DOHH2 (cell line): ENCODE measurements around the gene CRK.
"Not testable (repeated sequence)": the region's sequence is repeated elsewhere in the genome, so short reads cannot be mapped to it uniquely, and the experiment has no call there.

Experiments used
- H3F3A ChIP-seq: fragments of 200-600 bp; sonication (generic), shearing (Covaris generic); 2 replicates; pipeline ENCODE4 v1.6.0; 2016; ENCODE audit warnings: antibody characterized with exemption, mild to moderate bottlenecking; ENCODE audit not compliant: control insufficient read depth, insufficient read depth
- H3K27ac ChIP-seq: fragments of 200-600 bp; sonication (generic); 2 replicates; pipeline ENCODE4 v1.5.1; 2014; ENCODE audit warnings: low read depth, mild to moderate bottlenecking, low read length, moderate library complexity
- H3K27me3 ChIP-seq: fragments of 200-600 bp; sonication (generic); 2 replicates; pipeline ENCODE4 v1.6.1; 2014; ENCODE audit warnings: mild to moderate bottlenecking, low read length, mixed read lengths; ENCODE audit not compliant: control insufficient read depth
- H3K36me3 ChIP-seq: fragments of 200-600 bp; sonication (generic); 2 replicates; pipeline ENCODE4 v1.6.1; 2014; ENCODE audit warnings: mild to moderate bottlenecking, low read length, moderate library complexity, mixed read lengths; ENCODE audit not compliant: control insufficient read depth
- H3K4me1 ChIP-seq: fragments of 200-600 bp; sonication (generic); 2 replicates; pipeline ENCODE4 v1.6.1; 2014; ENCODE audit warnings: mild to moderate bottlenecking, low read length, mixed read lengths; ENCODE audit not compliant: control insufficient read depth
- H3K4me2 ChIP-seq: fragments of 200-600 bp; sonication (generic); 2 replicates; pipeline ENCODE4 v1.6.0; 2014; ENCODE audit warnings: mild to moderate bottlenecking, low read length, moderate library complexity
- H3K4me3 ChIP-seq: fragments of 200-600 bp; sonication (generic); 2 replicates; pipeline ENCODE4 v1.5.1; 2014; ENCODE audit warnings: mild to moderate bottlenecking, low read length, mixed read lengths
- H3K79me2 ChIP-seq: fragments of 200-600 bp; sonication (generic); 2 replicates; pipeline ENCODE4 v1.6.1; 2014; ENCODE audit warnings: mild to moderate bottlenecking, low read length, mixed read lengths; ENCODE audit not compliant: control insufficient read depth
- H3K9me2 ChIP-seq: fragments of 200-600 bp; sonication (generic); replicated peaks from 2 replicates; pipeline ENCODE4 v1.6.1; 2014; ENCODE audit warnings: mild to moderate bottlenecking, low read length, mixed read lengths; ENCODE audit not compliant: control insufficient read depth
- H3K9me3 ChIP-seq: fragments of 200-600 bp; sonication (generic); 2 replicates; pipeline ENCODE4 v1.6.1; 2014; ENCODE audit warnings: antibody characterized with exemption, low read length, mixed read lengths; ENCODE audit not compliant: control insufficient read depth, insufficient read depth
- H4K20me1 ChIP-seq: fragments of 200-600 bp; sonication (generic); 2 replicates; pipeline ENCODE4 v1.6.0; 2014; ENCODE audit warnings: low read depth, mild to moderate bottlenecking, antibody characterized with exemption, low read length, moderate library complexity; ENCODE audit not compliant: control insufficient read depth, insufficient read depth
- EZH2phosphoT487 ChIP-seq: fragments of 200-600 bp; sonication (generic); IDR thresholded peaks from 2 replicates; pipeline ENCODE4 v1.6.1; 2017; ENCODE audit warnings: borderline replicate concordance, mild to moderate bottlenecking, antibody characterized with exemption, low read length, moderate library complexity, mixed read lengths
- TF ChIP-seq, protein P1 (sequence below): fragments of 200-600 bp; sonication (generic); IDR thresholded peaks from one replicate; pipeline ENCODE4 v1.5.1; 2014; ENCODE audit warnings: antibody characterized with exemption, mild to moderate bottlenecking, low read depth, low read length; ENCODE audit not compliant: poor library complexity, severe bottlenecking

The CRK gene

DNA sequence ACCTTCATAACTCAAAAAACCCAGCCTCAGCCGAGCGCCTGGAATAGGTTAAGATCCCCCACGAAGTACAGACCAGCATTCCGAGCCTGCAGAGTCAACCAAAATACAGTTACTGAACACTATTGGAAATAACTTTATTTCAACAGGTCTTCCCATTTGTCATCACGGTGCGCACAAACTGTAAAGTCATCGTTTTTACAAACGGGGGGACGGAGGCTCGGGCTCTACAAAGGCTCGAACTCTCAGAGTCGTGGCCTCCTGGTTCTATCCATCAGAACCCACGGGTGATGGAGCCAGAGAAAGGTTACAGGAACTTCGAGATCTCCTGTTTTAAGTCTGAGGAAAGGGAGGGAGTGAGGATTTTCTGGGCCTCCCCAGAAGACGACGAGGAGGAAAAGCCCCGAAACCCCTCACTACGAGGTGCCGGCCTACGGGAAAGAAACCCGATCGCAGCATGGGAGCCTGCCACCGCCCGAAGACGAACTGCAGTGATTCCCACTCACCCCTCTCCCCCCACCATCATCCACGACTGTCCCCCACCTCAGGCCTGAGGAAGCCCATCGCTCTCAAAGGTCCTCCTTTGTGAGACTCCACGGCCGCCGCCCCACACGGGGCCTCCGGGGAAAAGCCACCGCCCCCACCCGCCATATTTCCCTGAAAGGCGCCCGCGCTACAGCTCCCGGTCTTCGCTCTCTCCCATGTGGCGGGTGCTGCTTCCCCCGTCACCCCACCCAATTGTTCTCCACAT is 56.9 kb downstream of the CRK start:
- peaks cover 59% of the 10 kb centered on the region for H3K79me2 ChIP-seq
- no peaks in the 10 kb centered on the region for H3K9me2 ChIP-seq
- peak overlapping the region; percentile 91 for H3K4me3 ChIP-seq
- peak overlapping the region; percentile 87 for H3K4me2 ChIP-seq
- H3K27me3 ChIP-seq: no peaks in the 10 kb centered on the region
- peaks cover 47% of the 10 kb centered on the region for H3K36me3 ChIP-seq
- peaks cover 41% of the 10 kb centered on the region for H3K4me1 ChIP-seq
- no peak for TF ChIP-seq EZH2phosphoT487
- TF ChIP-seq, protein P1, sequence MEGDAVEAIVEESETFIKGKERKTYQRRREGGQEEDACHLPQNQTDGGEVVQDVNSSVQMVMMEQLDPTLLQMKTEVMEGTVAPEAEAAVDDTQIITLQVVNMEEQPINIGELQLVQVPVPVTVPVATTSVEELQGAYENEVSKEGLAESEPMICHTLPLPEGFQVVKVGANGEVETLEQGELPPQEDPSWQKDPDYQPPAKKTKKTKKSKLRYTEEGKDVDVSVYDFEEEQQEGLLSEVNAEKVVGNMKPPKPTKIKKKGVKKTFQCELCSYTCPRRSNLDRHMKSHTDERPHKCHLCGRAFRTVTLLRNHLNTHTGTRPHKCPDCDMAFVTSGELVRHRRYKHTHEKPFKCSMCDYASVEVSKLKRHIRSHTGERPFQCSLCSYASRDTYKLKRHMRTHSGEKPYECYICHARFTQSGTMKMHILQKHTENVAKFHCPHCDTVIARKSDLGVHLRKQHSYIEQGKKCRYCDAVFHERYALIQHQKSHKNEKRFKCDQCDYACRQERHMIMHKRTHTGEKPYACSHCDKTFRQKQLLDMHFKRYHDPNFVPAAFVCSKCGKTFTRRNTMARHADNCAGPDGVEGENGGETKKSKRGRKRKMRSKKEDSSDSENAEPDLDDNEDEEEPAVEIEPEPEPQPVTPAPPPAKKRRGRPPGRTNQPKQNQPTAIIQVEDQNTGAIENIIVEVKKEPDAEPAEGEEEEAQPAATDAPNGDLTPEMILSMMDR: no peak
- no peaks in the 10 kb centered on the region for H3K9me3 ChIP-seq
- H3F3A ChIP-seq: no peaks in the 10 kb centered on the region
- peaks cover 29% of the 10 kb centered on the region for H4K20me1 ChIP-seq
- peak overlapping the region; percentile 81 for H3K27ac ChIP-seq

DNA sequence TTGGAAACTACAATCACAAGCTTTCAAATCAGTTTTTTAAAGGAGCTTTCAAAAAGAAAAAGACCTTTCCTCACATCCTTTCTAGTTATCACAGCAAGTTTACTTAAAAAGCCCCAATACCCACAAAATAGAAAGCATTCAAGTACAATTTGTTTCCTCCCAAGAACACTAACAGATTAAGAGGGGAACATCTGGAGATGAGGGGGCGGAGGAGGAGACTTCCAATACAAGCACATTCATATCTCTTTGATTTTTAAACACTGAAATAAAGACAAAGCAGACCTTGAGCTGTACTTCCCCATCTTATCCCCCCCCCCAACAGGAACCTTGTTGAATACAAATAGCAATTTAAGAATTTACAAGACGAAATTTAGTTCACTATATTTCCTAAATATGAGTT is 58.0 kb downstream of the CRK start:
- TF ChIP-seq EZH2phosphoT487: no peak
- TF ChIP-seq, protein P1: no peak
- H3K27me3 ChIP-seq: no peaks in the 10 kb centered on the region
- peaks cover 50% of the 10 kb centered on the region for H3K4me1 ChIP-seq
- H3K36me3 ChIP-seq: peaks cover 56% of the 10 kb centered on the region
- H3K9me3 ChIP-seq: no peaks in the 10 kb centered on the region
- H3K27ac ChIP-seq: no peak overlapping the region
- peaks cover 70% of the 10 kb centered on the region for H3K79me2 ChIP-seq
- peaks cover 38% of the 10 kb centered on the region for H4K20me1 ChIP-seq
- H3K4me2 ChIP-seq: peak overlapping the region; percentile 87
- peaks cover 3% of the 10 kb centered on the region; the same call in 1 of the 2 replicates for H3F3A ChIP-seq
- peak overlapping the region; percentile 91 for H3K4me3 ChIP-seq
- no peaks in the 10 kb centered on the region for H3K9me2 ChIP-seq

DNA sequence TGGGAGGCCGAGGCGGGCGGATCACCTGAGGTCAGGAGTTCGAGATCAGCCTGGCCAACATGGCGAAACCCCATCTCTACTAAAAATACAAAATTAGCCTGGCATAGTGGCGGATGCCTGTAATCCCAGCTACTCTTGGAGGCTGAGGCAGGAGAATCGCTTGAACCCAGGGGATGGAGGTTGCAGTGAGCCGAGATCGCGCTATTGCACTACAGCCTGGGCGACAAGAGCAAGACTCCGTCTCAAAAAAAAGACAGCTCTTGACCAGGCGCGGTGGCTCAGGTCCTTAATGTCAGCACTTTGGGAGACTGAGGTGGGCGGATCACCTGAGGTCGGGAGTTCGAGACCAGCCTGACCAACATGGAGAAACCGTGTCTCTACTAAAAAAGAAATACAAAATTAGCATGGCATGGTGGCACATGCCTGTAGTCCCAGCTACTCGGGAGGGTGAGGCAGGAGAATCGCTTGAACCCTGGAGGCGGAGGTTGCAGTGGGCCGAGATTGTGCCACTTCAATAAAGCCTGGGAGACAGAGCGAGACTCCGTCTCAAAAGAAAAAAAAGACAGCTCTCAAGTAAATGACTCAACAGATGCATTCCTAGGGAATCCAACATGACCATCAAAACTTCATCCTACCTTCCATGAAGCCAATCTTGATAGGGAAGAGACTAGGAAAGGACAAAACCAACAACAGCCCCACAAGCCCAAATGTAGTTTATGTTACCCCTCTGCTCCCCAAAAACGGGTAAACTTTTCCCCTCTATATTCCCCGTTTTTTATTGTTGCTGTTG is 60.0 kb downstream of the CRK start:
- H3K9me3 ChIP-seq, H3K4me3 ChIP-seq, H3K27ac ChIP-seq, H3K27me3 ChIP-seq, H3K9me2 ChIP-seq, H3F3A ChIP-seq: not testable (repeated sequence)
- peaks cover 51% of the 10 kb centered on the region for H4K20me1 ChIP-seq
- peaks cover 73% of the 10 kb centered on the region for H3K36me3 ChIP-seq
- peaks cover 90% of the 10 kb centered on the region for H3K79me2 ChIP-seq
- H3K4me2 ChIP-seq: peak overlapping the region; percentile 87; the same call in 1 of the 2 replicates
- H3K4me1 ChIP-seq: peaks cover 62% of the 10 kb centered on the region

DNA sequence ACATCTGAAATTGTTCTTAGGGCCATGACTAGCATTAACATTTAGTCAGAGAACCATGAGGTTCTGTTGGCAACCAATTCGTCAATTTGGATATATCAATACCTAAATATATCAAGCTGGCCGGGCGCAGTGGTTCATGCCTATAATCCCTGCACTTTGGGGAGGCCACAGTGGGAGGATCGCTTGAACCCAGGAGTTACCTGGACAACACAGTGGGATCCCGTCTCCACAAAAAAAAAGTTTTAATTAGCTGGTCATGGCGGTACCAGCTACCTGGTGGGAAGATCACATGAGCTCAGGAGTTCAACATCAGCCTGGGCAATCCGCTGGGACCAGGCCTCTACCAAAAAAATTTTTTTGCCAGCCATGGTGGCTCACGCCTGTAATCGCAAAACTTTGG is 64.5 kb downstream of the CRK start:
- H3F3A ChIP-seq: peaks cover 7% of the 10 kb centered on the region
- H3K4me1 ChIP-seq: peaks cover 47% of the 10 kb centered on the region
- H3K4me2 ChIP-seq: no peak overlapping the region; the same call in 1 of the 2 replicates
- H3K4me3 ChIP-seq: no peak overlapping the region
- no peaks in the 10 kb centered on the region for H3K9me2 ChIP-seq
- peaks cover 70% of the 10 kb centered on the region for H3K36me3 ChIP-seq
- H3K9me3 ChIP-seq: no peaks in the 10 kb centered on the region
- peaks cover 45% of the 10 kb centered on the region for H4K20me1 ChIP-seq
- TF ChIP-seq EZH2phosphoT487: no peak
- TF ChIP-seq, protein P1: no peak
- no peak overlapping the region for H3K27ac ChIP-seq
- no peaks in the 10 kb centered on the region for H3K27me3 ChIP-seq
- peaks cover 100% of the 10 kb centered on the region for H3K79me2 ChIP-seq
